Measurements from ENCODE around the gene BRD4.

BRD4 gene

DNA sequence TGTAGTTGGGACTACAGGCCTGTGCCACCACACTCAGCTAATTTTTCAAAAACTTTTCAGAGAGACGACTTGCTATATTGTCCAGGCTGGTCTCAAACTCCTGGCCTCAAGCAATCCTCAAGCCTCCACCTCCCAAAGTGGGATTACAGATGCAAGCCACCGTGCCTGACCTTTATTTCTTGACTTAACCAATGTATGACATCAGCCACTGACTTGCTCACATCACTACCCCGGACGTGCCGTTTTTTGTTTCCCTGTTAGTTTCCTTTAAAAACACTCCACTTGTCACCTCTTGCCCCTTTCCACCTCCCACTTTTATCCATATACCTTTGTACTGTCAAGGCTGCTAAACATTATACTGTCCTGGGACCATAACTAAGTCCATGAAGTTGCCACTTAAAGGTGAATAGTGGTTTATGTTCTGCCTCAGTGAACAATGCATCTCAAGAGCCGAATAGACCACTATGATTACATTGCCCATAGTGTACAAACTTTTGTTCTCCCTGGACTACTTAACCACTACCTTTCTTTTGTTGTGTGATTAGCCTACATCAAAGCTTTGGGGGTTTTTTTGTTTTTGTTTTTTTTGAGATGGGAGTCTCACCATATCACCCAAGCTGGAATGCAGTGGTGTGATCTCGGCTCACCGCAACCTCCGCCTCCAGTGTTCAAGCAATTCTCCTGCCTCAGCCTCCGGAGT, 97.8 kb downstream of the BRD4 start:
- no peak for DNase-seq (ENCODE audit: extremely low read depth, low read depth)
- TF ChIP-seq, protein P1, sequence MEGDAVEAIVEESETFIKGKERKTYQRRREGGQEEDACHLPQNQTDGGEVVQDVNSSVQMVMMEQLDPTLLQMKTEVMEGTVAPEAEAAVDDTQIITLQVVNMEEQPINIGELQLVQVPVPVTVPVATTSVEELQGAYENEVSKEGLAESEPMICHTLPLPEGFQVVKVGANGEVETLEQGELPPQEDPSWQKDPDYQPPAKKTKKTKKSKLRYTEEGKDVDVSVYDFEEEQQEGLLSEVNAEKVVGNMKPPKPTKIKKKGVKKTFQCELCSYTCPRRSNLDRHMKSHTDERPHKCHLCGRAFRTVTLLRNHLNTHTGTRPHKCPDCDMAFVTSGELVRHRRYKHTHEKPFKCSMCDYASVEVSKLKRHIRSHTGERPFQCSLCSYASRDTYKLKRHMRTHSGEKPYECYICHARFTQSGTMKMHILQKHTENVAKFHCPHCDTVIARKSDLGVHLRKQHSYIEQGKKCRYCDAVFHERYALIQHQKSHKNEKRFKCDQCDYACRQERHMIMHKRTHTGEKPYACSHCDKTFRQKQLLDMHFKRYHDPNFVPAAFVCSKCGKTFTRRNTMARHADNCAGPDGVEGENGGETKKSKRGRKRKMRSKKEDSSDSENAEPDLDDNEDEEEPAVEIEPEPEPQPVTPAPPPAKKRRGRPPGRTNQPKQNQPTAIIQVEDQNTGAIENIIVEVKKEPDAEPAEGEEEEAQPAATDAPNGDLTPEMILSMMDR (IDR thresholded peaks at IDR 0.05; ENCODE audit: low read depth, low read length), result no peak

DNA sequence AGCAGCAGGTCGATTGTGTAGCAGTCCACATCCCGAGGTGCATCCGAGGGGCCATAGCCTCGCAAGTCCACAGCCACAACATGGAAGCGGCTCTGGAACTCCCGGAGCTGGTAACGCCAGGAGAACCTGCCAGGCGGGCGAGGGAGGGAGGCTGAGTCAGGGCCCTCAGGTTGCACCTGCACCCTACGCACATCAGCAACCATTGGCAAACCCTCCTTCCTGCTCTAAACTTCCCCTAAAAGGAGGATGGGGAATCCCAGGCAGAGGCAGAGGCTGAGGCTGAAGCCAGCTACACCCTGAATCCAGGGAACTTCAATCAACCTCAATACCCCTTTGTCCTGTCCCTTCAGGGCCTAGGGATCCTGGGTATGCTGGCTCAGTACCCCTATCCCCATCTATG, 101.1 kb downstream of the BRD4 start:
- TF ChIP-seq, protein P1 (IDR thresholded peaks at IDR 0.05; ENCODE audit: low read depth, low read length), result no peak
- no peak for DNase-seq (ENCODE audit: extremely low read depth, low read depth)

DNA sequence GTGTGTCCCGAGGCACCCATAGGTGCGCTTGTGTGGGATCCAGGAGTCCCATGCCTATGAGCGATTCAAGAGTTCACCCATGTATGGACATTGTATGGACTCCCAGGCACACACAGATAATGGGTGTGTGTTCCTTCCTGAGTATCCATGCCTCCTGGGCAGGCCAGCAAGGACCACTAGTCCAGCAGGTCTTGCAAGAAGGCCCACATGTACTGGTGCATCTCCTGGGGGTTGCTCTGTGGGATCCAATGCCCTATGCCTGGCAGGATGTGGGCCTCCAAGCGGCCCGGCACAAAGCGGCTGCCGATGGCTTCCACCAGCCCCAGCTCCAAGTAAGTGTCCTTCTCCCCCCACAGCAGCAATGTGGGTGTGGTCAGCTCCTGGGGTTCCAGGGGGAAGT, 105.1 kb downstream of the BRD4 start:
- DNase-seq (ENCODE audit: extremely low read depth, low read depth), result no peak
- TF ChIP-seq, protein P1 (IDR thresholded peaks at IDR 0.05; ENCODE audit: low read depth, low read length), result no peak

DNA sequence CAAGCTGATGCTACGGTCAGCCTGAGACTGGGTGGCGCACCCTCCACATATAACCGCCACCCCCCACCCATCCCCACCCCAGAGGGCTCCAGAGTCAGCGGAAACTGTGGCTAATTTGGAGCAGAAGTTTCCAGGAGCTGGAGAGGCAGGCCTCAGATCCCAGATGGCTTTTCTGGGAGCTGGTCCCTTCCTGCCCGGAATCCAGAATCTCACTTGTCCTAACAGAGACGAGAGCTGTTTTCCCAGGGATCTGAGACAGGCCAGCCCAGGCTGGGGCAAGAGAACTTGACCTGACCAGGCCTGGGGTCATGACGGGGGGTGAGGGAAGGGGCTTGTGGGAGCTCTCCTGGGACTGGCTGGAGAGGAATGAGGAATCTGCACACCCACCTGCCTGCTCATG, 106.6 kb downstream of the BRD4 start:
- TF ChIP-seq, protein P1 (IDR thresholded peaks at IDR 0.05; ENCODE audit: low read depth, low read length), result no peak
- no peak for DNase-seq (ENCODE audit: extremely low read depth, low read depth)

DNA sequence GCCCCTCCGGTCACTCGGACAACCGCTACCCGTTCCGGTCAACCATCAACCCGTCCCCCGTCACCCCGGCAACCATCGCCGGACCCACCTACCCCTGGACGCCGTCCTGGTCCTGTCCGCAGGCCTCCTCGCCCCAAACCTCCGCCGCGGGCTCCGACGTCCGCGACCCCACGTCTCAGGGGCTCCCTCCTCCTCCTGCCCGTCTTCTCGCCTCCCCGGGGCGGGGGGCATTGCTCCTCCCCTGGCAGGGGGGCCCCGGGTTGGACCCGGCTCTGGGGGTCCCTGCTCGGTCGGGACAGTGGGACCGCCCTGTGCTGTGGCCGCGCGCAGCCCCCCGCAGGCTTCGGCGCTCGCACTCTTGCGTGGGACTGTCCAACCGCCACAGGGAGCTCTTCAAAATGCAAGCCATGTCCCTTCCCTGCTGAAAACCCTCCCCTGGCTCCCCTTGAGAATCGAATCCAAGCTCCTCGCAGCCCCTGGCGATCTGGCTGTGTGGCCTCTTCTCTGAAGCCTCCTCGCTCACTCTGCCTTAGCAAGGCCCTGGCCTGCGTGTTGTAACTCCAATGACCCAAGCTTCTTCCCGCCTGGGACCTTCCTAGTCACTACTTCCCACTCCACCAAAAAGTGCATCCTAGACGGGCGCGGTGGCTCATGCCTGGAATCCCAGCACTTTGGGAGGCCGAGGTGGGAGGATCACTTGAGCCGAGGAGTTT, 108.5 kb downstream of the BRD4 start:
- TF ChIP-seq, protein P1 (IDR thresholded peaks at IDR 0.05; ENCODE audit: low read depth, low read length), result no peak
- DNase-seq (ENCODE audit: extremely low read depth, low read depth), result no peak

DNA sequence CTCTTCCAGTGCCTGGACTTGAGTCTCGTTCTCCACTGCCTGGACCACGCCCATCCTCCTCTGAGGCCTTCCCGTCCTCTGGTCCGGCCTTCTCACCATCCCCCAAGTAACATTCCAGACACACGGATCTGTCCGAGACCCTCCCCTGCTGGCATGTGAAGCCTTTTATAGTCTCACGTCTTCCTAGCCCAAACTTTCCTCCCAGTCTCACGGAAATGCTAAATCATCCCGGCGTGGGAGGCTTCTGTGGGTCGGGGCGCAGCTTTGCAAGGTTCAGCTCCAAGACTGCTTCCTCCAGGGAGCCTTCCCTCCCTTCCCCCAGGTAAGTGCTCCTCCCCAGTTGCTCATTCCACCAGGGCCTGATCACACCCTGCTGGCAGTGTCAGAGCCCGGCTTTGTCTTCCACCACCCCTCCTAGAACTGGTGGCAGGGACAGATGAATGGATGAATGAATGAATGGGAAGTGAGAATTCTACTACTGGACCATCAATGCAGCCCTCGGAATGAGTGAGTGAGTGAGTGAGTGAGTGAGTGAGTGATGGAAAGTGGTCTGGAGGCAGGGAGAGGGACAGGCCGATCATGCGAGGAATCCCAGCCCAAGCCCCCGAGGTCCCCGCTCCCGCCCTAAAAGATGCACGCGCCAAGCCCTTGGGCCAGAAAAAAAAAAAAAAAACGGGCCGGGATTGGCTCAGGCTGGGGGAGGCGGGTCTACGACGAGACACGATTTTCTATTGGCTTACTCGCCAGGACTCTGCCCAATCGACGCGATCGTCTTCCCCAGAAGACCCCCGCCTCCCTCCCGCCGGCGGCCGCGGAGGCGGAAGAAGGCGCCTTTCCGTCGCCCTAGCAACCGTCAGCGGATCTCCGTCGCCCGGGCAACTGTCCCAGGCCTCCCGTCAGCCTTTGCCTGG, 109.3 kb downstream of the BRD4 start:
- peak; percentile 91 for DNase-seq (ENCODE audit: extremely low read depth, low read depth)
- TF ChIP-seq, protein P1 (IDR thresholded peaks at IDR 0.05; ENCODE audit: low read depth, low read length), result no peak

All from AG09319 (cell line).